Ecto neural progenitor cell (in vitro differentiated cells): ENCODE measurements around the gene CCT3.

Experiments
- DNase-seq: peaks from one replicate; pipeline ENCODE4 v3.0.0-alpha.2; 2018; ENCODE audit warnings: low spot score

CCT3 gene

DNA sequence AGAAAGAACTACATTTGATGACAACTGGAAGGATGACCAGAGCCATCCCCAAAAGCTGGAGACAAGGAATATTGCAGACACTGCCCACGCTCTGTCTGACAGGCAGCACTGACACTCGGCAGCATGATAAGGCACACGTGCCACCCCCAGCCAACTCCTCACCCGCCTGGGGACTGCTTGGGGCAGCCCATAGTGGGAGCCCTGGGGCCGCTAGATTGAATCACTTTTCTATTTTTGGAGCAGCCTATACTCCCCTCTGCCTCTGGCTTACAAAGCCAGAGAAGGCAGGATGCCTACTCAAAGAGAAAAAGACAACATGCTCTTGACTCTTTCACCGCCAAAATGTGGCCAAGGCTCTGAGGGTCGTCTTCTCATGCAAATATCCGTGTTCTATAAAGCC, 56.8 kb downstream of the CCT3 start:
- no peak for DNase-seq

DNA sequence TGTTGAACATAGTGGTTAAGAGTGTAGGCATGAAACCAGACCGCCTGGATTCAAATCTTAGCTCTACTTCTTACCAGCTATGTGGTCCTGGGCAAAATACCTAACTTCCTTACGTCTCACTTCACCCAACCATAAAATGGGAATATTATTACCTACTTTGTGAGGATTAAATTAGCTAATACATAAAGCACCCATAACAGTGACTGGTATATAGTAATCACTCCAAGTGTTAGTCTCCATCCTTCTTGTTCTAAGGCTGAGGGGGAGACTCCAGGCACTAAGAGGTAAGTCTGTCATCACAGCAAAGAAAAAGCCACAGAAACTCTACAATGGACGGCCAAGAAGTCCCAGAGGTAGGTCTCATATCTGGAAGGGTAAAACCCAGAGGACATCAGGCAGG, 58.3 kb downstream of the CCT3 start:
- no peak for DNase-seq

DNA sequence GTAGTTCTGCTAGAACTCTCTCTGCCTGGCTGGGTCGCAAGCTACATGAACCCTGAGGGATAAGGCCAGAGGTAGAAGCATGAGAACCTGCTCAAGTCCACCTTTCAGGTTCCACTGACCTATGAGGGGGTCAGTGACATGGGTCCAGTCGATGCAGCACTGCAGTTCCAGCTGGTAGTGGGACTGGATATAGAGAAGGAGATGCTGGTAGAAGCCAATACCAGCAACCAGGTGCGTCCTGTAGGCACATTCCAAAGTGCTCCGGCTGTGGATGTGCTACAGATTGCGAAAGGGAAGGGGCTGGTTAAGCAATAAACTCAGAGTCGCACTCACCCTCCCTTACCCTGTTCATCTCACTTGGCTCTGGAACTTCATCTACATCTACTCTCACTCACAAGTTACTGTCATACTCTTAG, 61.1 kb downstream of the CCT3 start:
- no peak for DNase-seq

DNA sequence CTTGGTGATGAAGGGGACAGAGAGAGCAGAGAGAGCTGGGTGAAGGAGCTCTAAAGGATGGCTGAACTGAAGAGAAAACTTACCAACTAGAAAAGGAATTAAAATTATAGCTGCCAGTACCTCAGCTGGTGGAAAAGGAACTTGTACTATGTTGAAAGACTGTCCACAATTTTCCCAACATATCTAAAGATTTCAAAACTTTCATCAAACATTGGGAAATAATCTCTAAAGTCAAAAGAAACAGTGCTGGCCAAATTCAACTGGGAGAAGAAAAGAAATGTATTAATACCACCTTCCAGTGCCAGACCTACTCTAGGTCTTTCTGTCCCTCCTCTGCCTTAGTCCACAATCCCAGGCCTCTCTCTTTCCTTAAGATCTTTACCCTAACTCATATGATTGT, 61.6 kb downstream of the CCT3 start:
- no peak for DNase-seq

DNA sequence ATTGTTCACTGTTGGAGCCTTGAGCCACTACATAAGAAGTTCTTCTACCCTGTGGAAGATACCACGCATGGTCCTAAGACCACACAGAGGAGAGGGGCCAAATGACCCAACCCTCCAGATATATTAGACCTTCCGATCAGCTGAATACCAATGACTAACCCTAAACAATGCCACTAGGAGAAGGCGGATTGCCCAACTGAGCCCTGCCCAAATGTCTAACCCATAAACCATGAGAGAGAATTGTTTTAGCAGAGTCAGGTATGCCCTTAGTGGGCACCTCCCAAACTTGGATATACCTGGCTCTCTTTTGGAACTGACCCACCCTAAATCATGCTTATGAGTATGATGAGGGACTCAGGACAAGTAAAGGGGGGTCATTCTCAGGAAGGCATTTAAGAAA, 67.8 kb downstream of the CCT3 start:
- no peak for DNase-seq

DNA sequence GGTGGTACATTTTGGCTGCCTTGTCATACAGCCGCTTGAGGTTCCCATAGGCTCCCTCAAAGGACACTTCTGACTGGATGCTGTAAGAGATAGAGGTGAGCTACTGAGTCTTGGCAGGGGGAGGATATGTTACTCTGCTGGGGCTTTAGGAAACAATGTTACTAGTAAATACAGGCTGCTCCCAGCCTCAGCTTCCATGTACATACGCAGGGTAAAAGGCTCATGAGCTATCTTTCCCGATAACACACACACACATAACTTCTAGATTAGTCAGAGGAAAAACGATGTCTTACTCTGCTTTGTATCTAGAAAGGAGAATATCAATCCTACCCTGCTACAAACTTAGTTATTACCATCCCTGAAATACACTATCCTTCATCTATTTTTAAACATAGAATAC, 69.8 kb downstream of the CCT3 start:
- DNase-seq = no peak

DNA sequence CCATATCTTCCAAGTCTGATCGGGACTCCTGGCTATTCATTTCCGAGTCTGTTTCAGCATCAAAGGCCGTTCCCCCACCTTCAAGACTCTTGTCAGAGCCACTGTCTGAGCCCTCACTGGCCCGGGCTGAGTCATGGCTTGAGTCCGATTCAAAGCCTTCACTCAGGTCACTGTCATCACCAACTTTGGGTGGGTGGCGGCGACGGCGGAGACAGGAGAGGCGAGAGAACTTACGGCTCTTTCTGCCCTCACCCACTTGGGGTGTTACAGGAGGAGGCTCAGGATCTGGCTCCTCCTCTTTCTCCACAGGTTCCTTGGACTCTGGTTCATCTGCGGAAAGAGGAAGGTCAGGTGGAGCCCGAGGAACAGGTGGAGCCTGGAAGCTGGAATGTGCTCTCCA, 72.0 kb downstream of the CCT3 start:
- no peak for DNase-seq

DNA sequence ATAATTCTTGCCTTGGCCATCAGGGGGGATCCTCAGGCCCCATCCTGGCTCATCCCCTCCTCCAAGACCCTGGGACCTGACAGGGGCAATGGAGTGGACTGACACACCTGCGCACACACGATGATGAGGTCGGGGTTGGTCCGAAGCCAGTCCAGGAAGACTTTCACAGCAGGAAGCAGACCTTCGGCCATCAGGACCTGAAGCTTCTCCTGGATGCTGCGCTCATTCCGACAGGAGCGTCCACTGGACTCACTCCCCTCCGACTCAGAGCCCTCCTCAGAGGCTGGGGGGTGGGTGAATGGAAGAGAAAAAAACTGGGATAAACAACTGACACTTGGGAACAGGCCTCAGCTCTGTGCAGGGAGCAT, 74.8 kb downstream of the CCT3 start:
- no peak for DNase-seq

DNA sequence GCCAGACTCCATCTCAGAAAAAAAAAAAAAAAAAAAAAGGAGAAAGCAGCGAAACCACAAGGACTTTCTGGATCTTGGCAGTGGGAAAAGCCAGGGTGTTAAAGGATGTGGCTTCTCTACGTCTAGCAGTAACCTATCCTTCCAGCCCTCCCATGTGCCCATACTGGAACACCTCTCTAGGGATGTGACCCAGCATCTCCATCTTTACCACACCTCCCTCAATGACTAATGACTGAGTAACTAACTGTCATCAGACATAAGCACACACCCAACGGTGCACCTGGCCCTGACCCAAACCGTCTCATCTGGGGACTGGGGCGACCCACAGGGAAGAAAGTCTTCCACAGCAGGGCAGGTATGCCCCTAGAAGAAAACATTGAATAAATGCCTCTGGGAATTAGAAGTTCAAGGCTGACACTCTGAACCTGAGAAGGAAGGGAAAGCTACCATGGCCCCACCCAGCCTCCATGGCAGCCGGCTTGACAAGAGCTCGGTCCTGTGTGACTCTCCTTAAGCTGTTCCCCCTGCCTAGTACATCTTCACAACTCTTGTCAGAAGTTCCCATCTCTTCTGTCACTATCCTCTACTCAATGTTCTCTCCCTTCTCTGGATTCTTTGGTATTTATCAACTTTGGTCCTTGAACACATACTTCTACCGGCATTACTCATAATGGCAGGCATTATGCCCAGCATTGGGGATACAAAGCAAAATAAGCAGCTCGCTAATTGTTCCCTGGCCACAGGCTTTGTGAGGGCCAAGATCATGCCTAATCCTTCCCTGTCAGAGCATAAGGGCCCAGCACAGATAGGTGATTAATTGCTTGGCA, 75.4 kb downstream of the CCT3 start:
- DNase-seq = no peak

DNA sequence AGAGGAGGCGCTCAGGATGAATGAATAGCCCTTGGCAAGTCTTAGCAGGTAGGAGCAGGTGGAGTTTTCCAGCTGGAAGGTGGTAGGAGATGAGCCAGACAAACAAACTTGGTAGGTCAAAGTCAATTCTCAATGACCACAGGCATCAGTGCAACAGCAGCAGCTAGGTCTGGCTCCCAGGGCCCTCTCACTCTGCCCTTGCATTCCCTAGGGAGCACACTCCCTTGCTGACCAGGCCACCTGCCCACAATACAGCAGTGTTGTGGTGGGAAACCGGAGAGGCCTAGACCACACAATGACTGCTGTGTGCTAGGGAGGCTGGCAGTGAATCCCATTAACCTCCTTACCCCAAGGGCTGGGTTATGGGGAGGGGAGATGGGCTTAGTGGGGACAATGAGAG, 77.2 kb downstream of the CCT3 start:
- DNase-seq = no peak

DNA sequence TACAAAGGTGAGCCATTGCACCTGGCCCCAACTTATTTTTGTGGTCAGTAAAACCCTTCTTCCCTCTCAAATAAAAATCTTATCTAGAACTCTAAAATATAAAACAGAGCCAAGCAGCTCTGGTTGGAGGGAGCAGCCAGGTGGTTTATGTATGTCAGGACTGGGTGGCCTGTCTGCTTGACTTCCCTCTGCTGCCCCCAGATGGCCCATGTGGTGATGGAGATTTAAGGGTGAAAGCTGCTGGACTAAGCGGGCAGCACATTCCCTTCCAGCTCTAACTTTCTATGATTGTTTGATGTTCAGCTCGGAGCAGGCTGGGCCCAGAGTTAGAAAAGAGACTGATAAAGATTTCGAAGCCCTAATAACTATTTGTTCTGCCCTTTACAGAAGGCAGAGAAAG, 78.3 kb downstream of the CCT3 start:
- DNase-seq = no peak
